ENCODE measurements around the gene LBX2. TPM values are rescaled to one million over a fixed set of nuclear protein-coding genes. Genes with fewer than 3 reads are reported as not detected.

Gene LBX2
- total RNA-seq, 1 experiment from 2014 or later = not detected

GRCh38 chr2:74458938-74459363 is 40.5 kb downstream of the LBX2 start:
- BruUV-seq (replicated peaks) = no TSS peak
- Histone ChIP-seq H3K27ac (ENCODE audit: low read depth, low read length, poor library complexity, severe bottlenecking) (peak overlapping the region; percentile 61), H3K36me3 (ENCODE audit: insufficient read depth, low read length, poor library complexity, severe bottlenecking) (peaks cover 18% of the 10 kb centered on the region), H3K4me3 (ENCODE audit: low read depth, low read length, poor library complexity, severe bottlenecking) (peak overlapping the region; percentile 92), H3K9me3 (ENCODE audit: low read depth, low read length, poor library complexity, severe bottlenecking) (no peaks in the 10 kb centered on the region), H3K4me1 (ENCODE audit: insufficient read depth, low read length, poor library complexity, severe bottlenecking) (peaks cover 16% of the 10 kb centered on the region), H3K27me3 (replicated peaks; ENCODE audit: insufficient read depth, low read depth, low read length, poor library complexity) (no peaks in the 10 kb centered on the region)
- intact Hi-C loops (cut with micrococcal nuclease; ENCODE audit: unreplicated experiment) = no loop called here
- CTCF ChIA-PET = interaction anchor here (0.7 kb wide), 1 partner anchor 24 kb away, joined by 4 read pairs; the partner anchor contains the start of genes CCDC142 and TTC31
- no peak for DNase-seq (ENCODE audit: low spot score)
- POLR2A ChIA-PET (ENCODE audit: low non-redundant PET) = no interaction called here
- TF ChIP-seq EZH2 (IDR thresholded peaks at IDR 0.05; ENCODE audit: borderline replicate concordance, low read depth, low read length, poor library complexity, severe bottlenecking) = no peak
- TF ChIP-seq, protein P1, sequence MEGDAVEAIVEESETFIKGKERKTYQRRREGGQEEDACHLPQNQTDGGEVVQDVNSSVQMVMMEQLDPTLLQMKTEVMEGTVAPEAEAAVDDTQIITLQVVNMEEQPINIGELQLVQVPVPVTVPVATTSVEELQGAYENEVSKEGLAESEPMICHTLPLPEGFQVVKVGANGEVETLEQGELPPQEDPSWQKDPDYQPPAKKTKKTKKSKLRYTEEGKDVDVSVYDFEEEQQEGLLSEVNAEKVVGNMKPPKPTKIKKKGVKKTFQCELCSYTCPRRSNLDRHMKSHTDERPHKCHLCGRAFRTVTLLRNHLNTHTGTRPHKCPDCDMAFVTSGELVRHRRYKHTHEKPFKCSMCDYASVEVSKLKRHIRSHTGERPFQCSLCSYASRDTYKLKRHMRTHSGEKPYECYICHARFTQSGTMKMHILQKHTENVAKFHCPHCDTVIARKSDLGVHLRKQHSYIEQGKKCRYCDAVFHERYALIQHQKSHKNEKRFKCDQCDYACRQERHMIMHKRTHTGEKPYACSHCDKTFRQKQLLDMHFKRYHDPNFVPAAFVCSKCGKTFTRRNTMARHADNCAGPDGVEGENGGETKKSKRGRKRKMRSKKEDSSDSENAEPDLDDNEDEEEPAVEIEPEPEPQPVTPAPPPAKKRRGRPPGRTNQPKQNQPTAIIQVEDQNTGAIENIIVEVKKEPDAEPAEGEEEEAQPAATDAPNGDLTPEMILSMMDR (conservative IDR thresholded peaks at IDR 0.05; ENCODE audit: low read depth, low read length) = no peak

- CTCF ChIA-PET = interaction anchor here (0.6 to 0.7 kb wide), 3 partner anchors 16 to 132 kb away, joined by 3 to 4 read pairs (median 3); partner anchors contain the start of genes CCDC142 and TTC31
- no peaks in the 10 kb centered on the region for H3K27me3 ChIP-seq (replicated peaks; ENCODE audit: insufficient read depth, low read depth, low read length, poor library complexity)
- H3K4me1 ChIP-seq (ENCODE audit: insufficient read depth, low read length, poor library complexity, severe bottlenecking) = peaks cover 16% of the 10 kb centered on the region
- no peak for TF ChIP-seq EZH2 (IDR thresholded peaks at IDR 0.05; ENCODE audit: borderline replicate concordance, low read depth, low read length, poor library complexity, severe bottlenecking)
- TF ChIP-seq, protein P1 (conservative IDR thresholded peaks at IDR 0.05; ENCODE audit: low read depth, low read length) = no peak
- peak within 1 kb of the TSS; percentile 92 for H3K4me3 ChIP-seq (ENCODE audit: low read depth, low read length, poor library complexity, severe bottlenecking)
- BruUV-seq (replicated peaks) = TSS peak; percentile 53
- H3K36me3 ChIP-seq (ENCODE audit: insufficient read depth, low read length, poor library complexity, severe bottlenecking) = peaks cover 18% of the 10 kb centered on the region
- intact Hi-C loops (cut with micrococcal nuclease; ENCODE audit: unreplicated experiment) = no loop called here
- H3K27ac ChIP-seq (ENCODE audit: low read depth, low read length, poor library complexity, severe bottlenecking) = peak within 1 kb of the TSS; percentile 92
- POLR2A ChIA-PET (ENCODE audit: low non-redundant PET) = interaction anchor here (0.6 kb wide), 2 partner anchors 16 to 105 kb away, joined by 4 to 12 read pairs; no protein-coding TSS in a partner anchor
- DNase-seq (ENCODE audit: low spot score) = peak; percentile 100
- no peaks in the 10 kb centered on the region for H3K9me3 ChIP-seq (ENCODE audit: low read depth, low read length, poor library complexity, severe bottlenecking)
Measured at GRCh38 chr2:74458132-74458937, 41.1 kb downstream of the LBX2 start, which contains the start of gene WBP1. TSS of gene WBP1 (plus strand) at chr2:74458438. CDS start at chr2:74458603, 165 bp downstream.

- H3K36me3 ChIP-seq (ENCODE audit: insufficient read depth, low read length, poor library complexity, severe bottlenecking) = peaks cover 11% of the 10 kb centered on the region
- ChIA-PET POLR2A (ENCODE audit: low non-redundant PET) (interaction anchor here (0.6 kb wide), 2 partner anchors 17 to 106 kb away, joined by 4 to 12 read pairs; no protein-coding TSS in a partner anchor), CTCF (interaction anchor here (0.6 kb wide), 1 partner anchor 132 kb away, joined by 3 read pairs; no protein-coding TSS in a partner anchor)
- peak; percentile 54 for DNase-seq (ENCODE audit: low spot score)
- no peaks in the 10 kb centered on the region for H3K9me3 ChIP-seq (ENCODE audit: low read depth, low read length, poor library complexity, severe bottlenecking)
- peaks cover 16% of the 10 kb centered on the region for H3K4me1 ChIP-seq (ENCODE audit: insufficient read depth, low read length, poor library complexity, severe bottlenecking)
- peak overlapping the region; percentile 92 for H3K27ac ChIP-seq (ENCODE audit: low read depth, low read length, poor library complexity, severe bottlenecking)
- peak overlapping the region; percentile 92 for H3K4me3 ChIP-seq (ENCODE audit: low read depth, low read length, poor library complexity, severe bottlenecking)
- intact Hi-C loops (cut with micrococcal nuclease; ENCODE audit: unreplicated experiment) = no loop called here
- TF ChIP-seq, protein P1 (conservative IDR thresholded peaks at IDR 0.05; ENCODE audit: low read depth, low read length) = no peak
- TF ChIP-seq EZH2 (IDR thresholded peaks at IDR 0.05; ENCODE audit: borderline replicate concordance, low read depth, low read length, poor library complexity, severe bottlenecking) = no peak
- no peaks in the 10 kb centered on the region for H3K27me3 ChIP-seq (replicated peaks; ENCODE audit: insufficient read depth, low read depth, low read length, poor library complexity)
- no TSS peak for BruUV-seq (replicated peaks)
Measured at GRCh38 chr2:74457549-74458131, 41.8 kb downstream of the LBX2 start.
